Amniotic stem cell (primary cell): Measurements from ENCODE around the gene TTC1.
"Not testable (repeated sequence)": the region's sequence is repeated elsewhere in the genome, so short reads cannot be mapped to it uniquely, and the experiment has no call there.

Experiments
- DNase-seq: peaks from one replicate; lab custom pipeline; 2025; lab: John Stamatoyannopoulos, UW

Gene TTC1

GRCh38 chr5:159995907-159996306 is 13.0 kb upstream of the TTC1 start:
- no peak for DNase-seq

- no peak for DNase-seq
Measured at GRCh38 chr5:160001457-160001856, 7.5 kb upstream of the TTC1 start.

- DNase-seq, result no peak
Measured at GRCh38 chr5:160007514-160007913, 1.4 kb upstream of the TTC1 start.

GRCh38 chr5:160008529-160008876 is 436 bp upstream of the TTC1 start:
- not testable (repeated sequence) for DNase-seq

- DNase-seq, result no peak
Measured at GRCh38 chr5:160009591-160009989, 651 bp downstream of the TTC1 start.

GRCh38 chr5:160011471-160011870 is 2.5 kb downstream of the TTC1 start:
- DNase-seq, result no peak

- not testable (repeated sequence) for DNase-seq
Measured at GRCh38 chr5:160014197-160014596, 5.3 kb downstream of the TTC1 start.

GRCh38 chr5:160018945-160019625 is 10.1 kb downstream of the TTC1 start:
- DNase-seq, result no peak

- no peak for DNase-seq
Measured at GRCh38 chr5:160020266-160020770, 11.4 kb downstream of the TTC1 start.

- no peak for DNase-seq
Measured at GRCh38 chr5:160020964-160021363, 12.0 kb downstream of the TTC1 start.

- peak; percentile 57 for DNase-seq
Measured at GRCh38 chr5:160021831-160022446, 13.0 kb downstream of the TTC1 start.

GRCh38 chr5:160023007-160023907 is 14.3 kb downstream of the TTC1 start:
- DNase-seq, result no peak

GRCh38 chr5:160023908-160024630 is 15.1 kb downstream of the TTC1 start:
- DNase-seq, result no peak

GRCh38 chr5:160029004-160029403 is 20.1 kb downstream of the TTC1 start:
- no peak for DNase-seq

GRCh38 chr5:160029540-160030139 is 20.7 kb downstream of the TTC1 start:
- no peak for DNase-seq

GRCh38 chr5:160030631-160031377 is 21.9 kb downstream of the TTC1 start:
- no peak for DNase-seq

GRCh38 chr5:160033546-160034252 is 24.8 kb downstream of the TTC1 start:
- no peak for DNase-seq

GRCh38 chr5:160036243-160036642 is 27.3 kb downstream of the TTC1 start:
- DNase-seq, result no peak

- DNase-seq, result no peak
Measured at GRCh38 chr5:160036884-160037283, 27.9 kb downstream of the TTC1 start.

GRCh38 chr5:160039810-160040470 is 31.0 kb downstream of the TTC1 start:
- no peak for DNase-seq
